A673 (cell line): ENCODE results near the gene TMEM185B. TPM values are rescaled to one million over a fixed set of nuclear protein-coding genes. Genes with fewer than 3 reads are reported as not detected.

Experiments
- BruUV-seq: library from RNA; stranded (reverse); fragments of 400-500 nt; replicated peaks from 2 replicates; lab custom pipeline; 2021; lab: Mats Ljungman, UMichigan
- CTCF ChIA-PET: fragments of 300-600 bp; sonication (Branson Sonifier 250); formaldehyde crosslinking; loops from one replicate; lab custom pipeline; 2022; ENCODE audit warnings: antibody characterized with exemption; lab: Charles Lee
- POLR2A ChIA-PET: fragments of 300-600 bp; sonication (Branson Sonifier 250); formaldehyde crosslinking; loops from one replicate; lab custom pipeline; 2022; ENCODE audit warnings: antibody characterized with exemption; ENCODE audit not compliant: low non-redundant PET; lab: Charles Lee
- DNase-seq: peaks from one replicate; pipeline ENCODE4 v3.0.0-alpha.2; 2015; ENCODE audit warnings: low spot score
- H3K27ac ChIP-seq: fragments of 200-600 bp; sonication (generic); 2 replicates; pipeline ENCODE4 v1.5.1; 2016; ENCODE audit warnings: mixed run types, low read depth, mild to moderate bottlenecking, mixed read lengths, antibody characterized with exemption, low read length; ENCODE audit not compliant: poor library complexity, severe bottlenecking
- H3K27me3 ChIP-seq: fragments of 200-600 bp; sonication (generic); replicated peaks from 2 replicates; pipeline ENCODE4 v1.6.1; 2017; ENCODE audit warnings: mixed run types, low read depth, mild to moderate bottlenecking, mixed read lengths, antibody characterized with exemption, low read length; ENCODE audit not compliant: insufficient read depth, poor library complexity
- H3K36me3 ChIP-seq: fragments of 200-600 bp; sonication (generic); 2 replicates; pipeline ENCODE4 v1.6.1; 2016; ENCODE audit warnings: mixed run types, mild to moderate bottlenecking, mixed read lengths, antibody characterized with exemption, low read length; ENCODE audit not compliant: insufficient read depth, poor library complexity, severe bottlenecking
- H3K4me1 ChIP-seq: fragments of 200-600 bp; sonication (generic); 2 replicates; pipeline ENCODE4 v1.6.1; 2017; ENCODE audit warnings: mixed run types, mild to moderate bottlenecking, mixed read lengths, antibody characterized with exemption, low read length; ENCODE audit not compliant: insufficient read depth, poor library complexity, severe bottlenecking
- H3K4me3 ChIP-seq: fragments of 200-600 bp; sonication (generic); 2 replicates; pipeline ENCODE4 v1.5.1; 2016; ENCODE audit warnings: low read depth, mixed run types, mild to moderate bottlenecking, mixed read lengths, low read length; ENCODE audit not compliant: poor library complexity, severe bottlenecking
- H3K9me3 ChIP-seq: fragments of 200-600 bp; sonication (generic); 2 replicates; pipeline ENCODE4 v1.6.1; 2016; ENCODE audit warnings: mixed run types, low read depth, mild to moderate bottlenecking, mixed read lengths, antibody characterized with exemption, low read length; ENCODE audit not compliant: poor library complexity, severe bottlenecking
- EZH2 ChIP-seq: fragments of 200-600 bp; sonication (generic); IDR thresholded peaks from 2 replicates; pipeline ENCODE4 v1.6.1; 2017; ENCODE audit warnings: borderline replicate concordance, low read depth, mild to moderate bottlenecking, mixed read lengths, antibody characterized with exemption, low read length; ENCODE audit not compliant: poor library complexity, severe bottlenecking
- intact Hi-C: fragments of 100-400 bp; cut with micrococcal nuclease; formaldehyde crosslinking; loops from one replicate; pipeline ENCODE4 v1.10.0; 2022; ENCODE audit not compliant: unreplicated experiment
- total RNA-seq: library from RNA; stranded (reverse); gene quantifications from 2 replicates; pipeline ENCODE4 v1.2.3, GENCODE V29; 2021
- TF ChIP-seq, protein P1 (sequence below): fragments of 300-800, 200-600 bp; sonication (generic); conservative IDR thresholded peaks from 2 replicates; pipeline ENCODE4 v1.5.1; 2017; ENCODE audit warnings: low read depth, mild to moderate bottlenecking, antibody characterized with exemption, low read length, moderate library complexity, mixed read lengths

TMEM185B gene
- total RNA-seq, 1 experiment from 2014 or later, result 34.5 TPM

DNA sequence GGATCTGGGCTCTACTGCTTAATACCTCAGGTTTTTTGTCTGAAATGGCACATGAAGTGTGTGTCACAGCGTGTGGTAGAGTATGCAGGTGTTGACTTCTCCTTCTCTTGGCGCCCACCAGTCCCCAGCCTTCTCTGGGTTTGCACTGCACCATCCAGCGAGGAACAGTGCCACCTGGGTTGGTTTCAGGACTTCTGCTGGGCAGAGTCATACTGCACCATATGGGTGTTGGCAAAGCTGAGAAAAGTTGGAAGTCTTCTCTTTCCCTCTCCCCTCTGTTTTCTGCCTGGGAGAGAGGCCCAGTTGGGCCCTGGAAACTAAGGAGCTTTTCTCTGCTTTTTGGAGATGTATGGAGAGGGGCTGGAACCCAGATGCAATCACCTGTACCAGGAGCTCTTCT is 43.8 kb downstream of the TMEM185B start:
- Histone ChIP-seq H3K9me3 (no peaks in the 10 kb centered on the region), H3K36me3 (no peaks in the 10 kb centered on the region), H3K27ac (no peak overlapping the region), H3K27me3 (no peaks in the 10 kb centered on the region), H3K4me1 (no peaks in the 10 kb centered on the region), H3K4me3 (no peak overlapping the region)
- no TSS peak for BruUV-seq
- DNase-seq, result no peak
- intact Hi-C loops, result loop anchor here (5.0 to 10.0 kb wide), 2 partner anchors 72 to 355 kb away; no protein-coding TSS in a partner anchor
- TF ChIP-seq EZH2, result no peak
- TF ChIP-seq, protein P1, sequence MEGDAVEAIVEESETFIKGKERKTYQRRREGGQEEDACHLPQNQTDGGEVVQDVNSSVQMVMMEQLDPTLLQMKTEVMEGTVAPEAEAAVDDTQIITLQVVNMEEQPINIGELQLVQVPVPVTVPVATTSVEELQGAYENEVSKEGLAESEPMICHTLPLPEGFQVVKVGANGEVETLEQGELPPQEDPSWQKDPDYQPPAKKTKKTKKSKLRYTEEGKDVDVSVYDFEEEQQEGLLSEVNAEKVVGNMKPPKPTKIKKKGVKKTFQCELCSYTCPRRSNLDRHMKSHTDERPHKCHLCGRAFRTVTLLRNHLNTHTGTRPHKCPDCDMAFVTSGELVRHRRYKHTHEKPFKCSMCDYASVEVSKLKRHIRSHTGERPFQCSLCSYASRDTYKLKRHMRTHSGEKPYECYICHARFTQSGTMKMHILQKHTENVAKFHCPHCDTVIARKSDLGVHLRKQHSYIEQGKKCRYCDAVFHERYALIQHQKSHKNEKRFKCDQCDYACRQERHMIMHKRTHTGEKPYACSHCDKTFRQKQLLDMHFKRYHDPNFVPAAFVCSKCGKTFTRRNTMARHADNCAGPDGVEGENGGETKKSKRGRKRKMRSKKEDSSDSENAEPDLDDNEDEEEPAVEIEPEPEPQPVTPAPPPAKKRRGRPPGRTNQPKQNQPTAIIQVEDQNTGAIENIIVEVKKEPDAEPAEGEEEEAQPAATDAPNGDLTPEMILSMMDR, result no peak
- ChIA-PET POLR2A (no interaction called here), CTCF (no interaction called here)

DNA sequence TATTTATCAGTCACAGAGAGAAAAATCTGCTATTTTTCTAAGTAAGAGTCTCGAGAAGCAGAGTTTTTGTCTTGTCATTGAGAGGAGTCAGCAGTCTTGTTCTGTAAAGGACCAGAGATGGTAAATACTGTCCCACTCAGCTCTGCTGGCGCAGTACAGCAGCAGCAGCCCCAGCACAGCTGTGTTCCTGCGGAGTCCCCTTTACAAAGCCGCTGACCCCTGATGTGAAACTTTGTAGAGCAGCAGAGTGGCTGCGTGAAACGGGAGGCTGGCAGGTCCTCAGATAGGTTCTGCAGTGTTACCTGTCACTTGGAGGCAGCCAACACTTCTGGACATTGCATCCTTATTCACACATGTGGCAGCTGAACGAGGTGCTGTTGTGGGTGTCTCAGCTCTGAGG is 45.2 kb downstream of the TMEM185B start:
- DNase-seq, result no peak
- intact Hi-C loops, result loop anchor here (5.0 to 10.0 kb wide), 2 partner anchors 71 to 353 kb away; no protein-coding TSS in a partner anchor
- Histone ChIP-seq H3K27ac (no peak overlapping the region), H3K27me3 (no peaks in the 10 kb centered on the region), H3K4me3 (no peak overlapping the region), H3K4me1 (no peaks in the 10 kb centered on the region), H3K36me3 (no peaks in the 10 kb centered on the region), H3K9me3 (no peaks in the 10 kb centered on the region)
- ChIA-PET POLR2A (no interaction called here), CTCF (no interaction called here)
- BruUV-seq, result no TSS peak
- no peak for TF ChIP-seq EZH2
- TF ChIP-seq, protein P1, result no peak

DNA sequence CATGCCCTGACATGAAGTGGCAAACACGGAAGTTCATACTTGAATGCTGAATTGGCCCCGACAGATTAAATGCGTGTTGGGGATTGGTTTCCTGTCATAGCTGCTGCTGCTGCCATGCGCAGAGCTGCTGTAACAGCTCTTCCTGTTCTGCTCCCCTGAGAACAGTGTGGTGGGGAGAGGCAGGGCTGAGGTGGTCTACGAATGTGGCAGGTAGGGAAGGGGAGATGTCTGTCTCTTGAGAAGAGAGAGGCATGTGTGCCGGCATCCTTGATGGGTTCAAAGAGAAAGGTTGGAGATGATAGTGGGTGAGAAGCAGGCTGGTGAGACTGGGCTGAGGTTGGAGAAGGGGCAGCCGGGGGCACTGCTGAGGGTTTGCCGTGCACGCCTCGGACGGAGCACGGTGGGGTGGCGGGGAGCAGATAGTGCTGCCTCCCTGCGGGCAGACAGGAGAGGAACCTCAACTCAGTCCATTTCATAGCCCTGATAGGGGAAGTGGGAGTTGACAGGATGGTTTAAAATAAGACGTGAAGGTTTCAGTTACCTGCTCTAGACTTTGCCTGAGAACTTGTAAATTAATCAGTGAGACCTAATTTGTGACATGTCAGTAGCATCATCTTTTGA is 46.1 kb downstream of the TMEM185B start:
- Histone ChIP-seq H3K9me3 (no peaks in the 10 kb centered on the region), H3K4me3 (no peak overlapping the region), H3K4me1 (no peaks in the 10 kb centered on the region), H3K27ac (no peak overlapping the region), H3K27me3 (no peaks in the 10 kb centered on the region), H3K36me3 (no peaks in the 10 kb centered on the region)
- no peak for DNase-seq
- TF ChIP-seq, protein P1, result no peak
- no peak for TF ChIP-seq EZH2
- ChIA-PET CTCF (no interaction called here), POLR2A (no interaction called here)
- intact Hi-C loops, result loop anchor here (5.0 to 10.0 kb wide), 2 partner anchors 70 to 352 kb away; no protein-coding TSS in a partner anchor
- BruUV-seq, result no TSS peak
